ENCODE measurements around the gene NYAP1.
"Not testable (repeated sequence)": the region's sequence is repeated elsewhere in the genome, so short reads cannot be mapped to it uniquely, and the experiment has no call there.

NYAP1 gene

DNA sequence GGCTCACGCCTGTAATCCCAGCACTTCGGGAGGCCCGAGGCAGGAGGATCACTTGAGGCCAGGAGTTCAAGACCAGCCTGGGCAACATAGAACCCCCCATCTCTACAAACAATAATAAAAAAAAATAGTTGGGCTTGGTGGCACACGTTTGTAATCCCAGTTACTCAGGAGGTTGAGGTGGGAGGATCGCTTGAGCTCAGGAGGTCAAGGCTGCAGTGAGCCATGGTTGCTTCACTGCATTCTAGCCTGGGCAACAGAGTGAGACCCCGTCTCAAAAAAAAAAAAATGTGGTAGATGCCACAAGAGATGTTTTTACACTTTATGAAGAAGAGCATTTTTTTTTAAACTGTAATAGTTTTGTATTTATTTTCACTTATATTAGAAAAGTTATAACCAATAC lies 12.8 kb downstream of the NYAP1 start:
- DNase-seq, result no peak
- no peaks in the 10 kb centered on the region for H3K27me3 ChIP-seq (ENCODE audit: insufficient read depth, low read depth, severe bottlenecking)
- H3K36me3 ChIP-seq, result no peaks in the 10 kb centered on the region
- H3K9me3 ChIP-seq (ENCODE audit: severe bottlenecking), result no peaks in the 10 kb centered on the region
- TF ChIP-seq, protein P1, sequence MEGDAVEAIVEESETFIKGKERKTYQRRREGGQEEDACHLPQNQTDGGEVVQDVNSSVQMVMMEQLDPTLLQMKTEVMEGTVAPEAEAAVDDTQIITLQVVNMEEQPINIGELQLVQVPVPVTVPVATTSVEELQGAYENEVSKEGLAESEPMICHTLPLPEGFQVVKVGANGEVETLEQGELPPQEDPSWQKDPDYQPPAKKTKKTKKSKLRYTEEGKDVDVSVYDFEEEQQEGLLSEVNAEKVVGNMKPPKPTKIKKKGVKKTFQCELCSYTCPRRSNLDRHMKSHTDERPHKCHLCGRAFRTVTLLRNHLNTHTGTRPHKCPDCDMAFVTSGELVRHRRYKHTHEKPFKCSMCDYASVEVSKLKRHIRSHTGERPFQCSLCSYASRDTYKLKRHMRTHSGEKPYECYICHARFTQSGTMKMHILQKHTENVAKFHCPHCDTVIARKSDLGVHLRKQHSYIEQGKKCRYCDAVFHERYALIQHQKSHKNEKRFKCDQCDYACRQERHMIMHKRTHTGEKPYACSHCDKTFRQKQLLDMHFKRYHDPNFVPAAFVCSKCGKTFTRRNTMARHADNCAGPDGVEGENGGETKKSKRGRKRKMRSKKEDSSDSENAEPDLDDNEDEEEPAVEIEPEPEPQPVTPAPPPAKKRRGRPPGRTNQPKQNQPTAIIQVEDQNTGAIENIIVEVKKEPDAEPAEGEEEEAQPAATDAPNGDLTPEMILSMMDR (IDR thresholded peaks at IDR 0.05; ENCODE audit: low read depth, low read length), result no peak
- no peak overlapping the region for H3K4me3 ChIP-seq (ENCODE audit: low read depth, low read length)
- no peak overlapping the region for H3K27ac ChIP-seq

DNA sequence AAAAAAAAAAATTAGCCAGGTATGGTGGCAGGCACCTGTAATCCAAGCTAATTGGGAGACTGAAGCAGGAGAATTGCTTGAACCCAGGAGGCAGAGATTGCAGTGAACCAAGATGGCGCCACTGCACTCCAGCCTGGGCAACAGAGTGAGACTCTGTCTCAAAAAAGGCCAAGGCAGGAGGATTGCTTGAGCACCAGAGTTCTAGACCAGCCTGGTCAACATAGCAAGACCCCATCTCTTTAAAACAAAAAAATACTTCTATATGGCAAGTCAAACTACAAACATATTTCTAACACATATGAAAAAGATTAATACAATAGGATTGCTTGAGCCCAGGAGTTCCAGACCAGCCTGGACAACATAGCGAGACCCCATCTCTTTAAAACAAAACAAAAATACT lies 17.0 kb downstream of the NYAP1 start:
- DNase-seq; H3K27me3 ChIP-seq (ENCODE audit: insufficient read depth, low read depth, severe bottlenecking); H3K9me3 ChIP-seq (ENCODE audit: severe bottlenecking); H3K27ac ChIP-seq; H3K4me3 ChIP-seq (ENCODE audit: low read depth, low read length); H3K36me3 ChIP-seq: not testable (repeated sequence)

DNA sequence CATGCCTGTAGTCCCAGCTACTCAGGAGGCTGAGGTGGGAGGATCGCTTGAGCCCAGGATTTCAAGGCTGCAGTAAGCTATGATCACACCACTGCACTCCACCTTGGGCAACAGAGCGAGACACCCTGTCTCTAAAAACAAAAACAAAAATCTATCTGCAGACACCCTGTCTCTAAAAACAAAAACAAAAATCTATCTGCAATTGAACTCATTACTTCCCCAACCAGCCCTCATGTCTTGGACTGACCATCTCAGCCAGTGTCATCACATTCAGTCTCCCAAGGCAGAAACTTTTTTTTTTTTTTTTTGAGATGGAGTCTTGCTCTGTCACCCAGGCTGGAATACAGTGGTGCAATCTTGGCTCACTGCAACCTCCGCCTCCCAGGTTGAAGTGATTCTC lies 20.3 kb downstream of the NYAP1 start:
- H3K36me3 ChIP-seq; H3K9me3 ChIP-seq (ENCODE audit: severe bottlenecking); H3K27ac ChIP-seq; DNase-seq; H3K27me3 ChIP-seq (ENCODE audit: insufficient read depth, low read depth, severe bottlenecking); H3K4me3 ChIP-seq (ENCODE audit: low read depth, low read length): not testable (repeated sequence)

DNA sequence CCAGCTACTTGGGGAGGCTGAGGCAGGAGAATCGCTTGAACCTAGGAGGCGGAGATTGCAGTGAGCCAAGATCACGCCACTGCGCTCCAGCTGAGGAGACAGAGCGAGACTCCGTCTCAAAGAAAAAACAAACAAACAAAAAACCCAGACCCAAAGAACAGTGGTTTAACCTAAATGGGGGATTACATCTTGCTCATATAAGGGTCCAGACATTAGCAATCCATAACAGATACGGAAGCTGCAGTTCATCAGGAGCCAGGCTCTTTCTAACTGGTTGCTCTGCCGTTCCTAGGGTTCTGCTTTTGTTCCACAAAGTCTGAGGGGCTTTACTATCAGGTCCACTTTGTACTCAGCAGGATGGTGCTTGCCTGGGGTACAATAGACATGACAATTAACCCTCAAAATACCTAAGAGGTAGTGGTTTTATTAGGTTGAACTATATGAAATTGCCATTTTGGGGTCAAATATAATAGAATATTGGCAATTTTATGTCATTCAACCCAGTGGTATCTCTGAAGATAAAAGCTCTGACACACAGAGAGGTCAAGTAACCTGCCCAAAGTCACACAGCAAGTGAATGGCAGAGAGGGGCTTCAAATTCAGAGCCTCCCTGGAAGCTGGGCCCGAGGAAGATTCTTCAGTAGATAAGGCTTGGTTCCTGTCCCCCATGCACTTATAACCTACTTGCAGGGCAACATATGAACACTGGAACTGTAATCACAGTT lies 21.3 kb downstream of the NYAP1 start:
- Histone ChIP-seq H3K4me3 (ENCODE audit: low read depth, low read length) (no peak overlapping the region), H3K36me3 (no peaks in the 10 kb centered on the region), H3K27me3 (ENCODE audit: insufficient read depth, low read depth, severe bottlenecking) (no peaks in the 10 kb centered on the region), H3K9me3 (ENCODE audit: severe bottlenecking) (no peaks in the 10 kb centered on the region), H3K27ac (no peak overlapping the region)
- TF ChIP-seq, protein P1 (IDR thresholded peaks at IDR 0.05; ENCODE audit: low read depth, low read length), result no peak
- no peak for DNase-seq

DNA sequence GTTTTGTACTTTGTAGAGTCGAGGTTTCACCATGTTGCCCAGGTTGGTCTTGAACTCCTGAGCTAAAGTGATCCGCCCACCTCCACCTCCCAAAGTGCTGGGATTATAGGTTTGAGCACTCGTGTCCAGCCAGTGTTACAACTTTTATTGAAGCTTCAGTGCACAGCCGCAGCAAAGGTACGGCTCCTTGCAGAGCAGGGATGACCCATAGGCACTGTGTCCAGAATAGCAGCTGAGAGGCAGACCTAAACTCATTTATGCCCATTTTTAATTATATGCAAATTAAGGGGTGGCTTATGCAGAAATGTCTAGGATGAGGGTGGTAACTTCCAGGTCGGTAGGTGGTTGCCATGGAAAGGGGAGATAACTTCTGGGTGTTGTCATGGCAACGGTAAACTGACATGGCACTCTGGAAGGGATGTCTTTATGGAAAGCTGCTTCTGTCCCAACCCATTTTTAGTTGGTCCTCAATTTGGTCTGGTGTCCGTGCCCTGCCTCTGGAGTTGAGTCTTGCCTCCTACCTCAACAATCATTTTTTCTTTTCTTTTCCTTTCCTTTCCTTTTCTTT lies 22.7 kb downstream of the NYAP1 start:
- H3K36me3 ChIP-seq, result no peaks in the 10 kb centered on the region
- no peaks in the 10 kb centered on the region for H3K27me3 ChIP-seq (ENCODE audit: insufficient read depth, low read depth, severe bottlenecking)
- TF ChIP-seq, protein P1 (IDR thresholded peaks at IDR 0.05; ENCODE audit: low read depth, low read length), result no peak
- H3K4me3 ChIP-seq (ENCODE audit: low read depth, low read length), result no peak overlapping the region
- no peak for DNase-seq
- no peaks in the 10 kb centered on the region for H3K9me3 ChIP-seq (ENCODE audit: severe bottlenecking)
- no peak overlapping the region for H3K27ac ChIP-seq

DNA sequence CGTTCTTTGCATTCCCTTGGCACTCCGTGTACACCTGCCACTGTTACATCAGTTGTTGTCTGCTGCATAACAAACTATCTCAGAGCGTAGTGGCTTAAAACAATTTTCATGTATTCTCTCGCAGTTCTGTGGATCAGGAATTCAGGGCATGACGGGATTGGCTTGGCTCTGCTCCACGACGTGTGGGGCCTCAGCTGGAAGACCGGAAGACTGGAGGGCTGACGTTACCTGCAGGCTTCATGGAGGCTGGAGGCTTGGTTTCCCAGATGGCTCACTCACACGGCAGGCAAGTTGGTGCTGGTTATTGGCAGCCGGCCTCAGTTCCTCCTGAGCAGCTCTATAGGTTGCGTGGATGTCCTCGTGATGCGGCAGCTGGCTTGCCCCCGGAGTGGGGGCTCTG lies 25.5 kb downstream of the NYAP1 start:
- TF ChIP-seq, protein P1 (IDR thresholded peaks at IDR 0.05; ENCODE audit: low read depth, low read length), result no peak
- no peaks in the 10 kb centered on the region for H3K27me3 ChIP-seq (ENCODE audit: insufficient read depth, low read depth, severe bottlenecking)
- no peaks in the 10 kb centered on the region for H3K36me3 ChIP-seq
- no peak for DNase-seq
- H3K4me3 ChIP-seq (ENCODE audit: low read depth, low read length), result no peak overlapping the region
- H3K9me3 ChIP-seq (ENCODE audit: severe bottlenecking), result no peaks in the 10 kb centered on the region
- H3K27ac ChIP-seq, result no peak overlapping the region
